IPS-11a (cell line): ENCODE results near the gene SPSB4.

Experiments
- H3K4me3 ChIP-seq: one replicate; pipeline ENCODE4 v1.5.1; 2013; ENCODE audit warnings: low read depth, low read length, control low read depth

The SPSB4 gene

DNA sequence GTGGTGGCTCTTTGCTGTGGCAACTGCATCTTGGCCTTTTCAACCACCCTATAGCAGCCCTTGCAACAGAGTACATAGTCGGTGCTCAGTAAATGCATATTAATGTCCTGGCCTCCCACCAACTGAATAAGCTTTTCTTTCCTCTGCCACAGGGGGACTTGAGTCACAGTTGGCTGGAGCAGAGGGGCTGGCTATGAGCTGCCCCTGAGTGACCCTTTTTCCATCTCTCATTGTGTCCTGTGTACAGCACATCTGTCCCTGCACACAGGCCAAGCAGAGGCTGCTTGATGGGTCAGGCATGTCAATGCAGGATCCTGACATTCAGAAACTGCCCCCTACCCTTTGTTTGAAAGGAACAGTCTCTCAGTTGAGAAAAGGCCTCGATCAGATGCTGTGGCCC is 22.4 kb downstream of the SPSB4 start:
- H3K4me3 ChIP-seq = no peak overlapping the region

DNA sequence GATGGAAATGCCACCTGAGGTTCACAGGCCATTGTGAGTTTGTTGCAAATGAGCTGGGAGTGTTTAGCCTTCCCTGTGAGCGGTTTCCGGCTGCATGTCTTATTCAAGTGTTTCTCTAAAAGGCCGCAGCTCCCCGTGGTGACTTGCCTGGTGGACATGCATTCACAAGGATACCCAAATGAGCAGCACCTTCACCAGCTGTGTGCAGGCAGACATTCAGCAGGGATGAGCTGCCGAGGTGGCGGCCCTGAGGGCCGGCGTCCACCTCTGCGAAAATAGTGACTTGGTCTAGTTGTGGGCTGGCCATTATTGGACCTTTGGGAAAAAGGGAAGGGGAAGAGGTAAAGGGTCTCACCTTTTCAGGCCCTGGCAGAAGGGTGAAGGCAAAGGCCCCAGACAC is 23.4 kb downstream of the SPSB4 start:
- H3K4me3 ChIP-seq = no peak overlapping the region

DNA sequence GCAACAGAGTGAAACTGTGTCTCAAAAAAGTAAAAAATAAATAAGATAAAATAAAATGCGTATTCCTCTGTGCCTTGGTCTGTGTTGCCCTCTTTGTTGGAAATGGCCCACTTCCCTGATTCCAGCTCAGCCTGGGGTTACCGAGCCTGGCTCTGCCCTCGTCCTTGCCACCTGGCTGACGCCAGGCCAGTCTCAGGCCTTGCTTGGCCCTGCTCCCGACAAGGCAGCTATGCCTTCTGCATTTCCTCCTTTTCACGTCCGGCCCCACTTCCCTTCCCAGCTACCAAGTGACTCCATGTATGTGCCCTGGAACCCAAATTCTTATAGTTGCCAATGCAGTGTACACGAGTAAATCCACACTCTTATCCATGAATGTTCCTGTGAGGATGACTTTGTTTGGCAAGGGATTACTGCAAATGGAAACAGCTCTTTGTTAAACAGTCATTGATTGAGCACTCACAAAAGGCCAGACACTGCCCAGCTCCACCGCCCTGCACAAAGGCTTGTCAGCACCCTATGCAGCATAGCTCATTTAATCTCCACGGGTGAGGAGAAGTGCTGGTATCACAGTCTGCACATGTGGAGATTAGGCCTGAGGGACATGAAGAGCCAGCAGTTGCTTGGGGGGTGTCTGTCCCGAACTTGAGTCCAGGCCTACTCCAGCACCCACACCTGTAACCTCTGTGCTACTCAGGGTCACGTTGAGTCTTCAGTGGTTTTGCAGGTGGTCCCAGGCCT is 25.1 kb downstream of the SPSB4 start:
- H3K4me3 ChIP-seq = no peak overlapping the region

DNA sequence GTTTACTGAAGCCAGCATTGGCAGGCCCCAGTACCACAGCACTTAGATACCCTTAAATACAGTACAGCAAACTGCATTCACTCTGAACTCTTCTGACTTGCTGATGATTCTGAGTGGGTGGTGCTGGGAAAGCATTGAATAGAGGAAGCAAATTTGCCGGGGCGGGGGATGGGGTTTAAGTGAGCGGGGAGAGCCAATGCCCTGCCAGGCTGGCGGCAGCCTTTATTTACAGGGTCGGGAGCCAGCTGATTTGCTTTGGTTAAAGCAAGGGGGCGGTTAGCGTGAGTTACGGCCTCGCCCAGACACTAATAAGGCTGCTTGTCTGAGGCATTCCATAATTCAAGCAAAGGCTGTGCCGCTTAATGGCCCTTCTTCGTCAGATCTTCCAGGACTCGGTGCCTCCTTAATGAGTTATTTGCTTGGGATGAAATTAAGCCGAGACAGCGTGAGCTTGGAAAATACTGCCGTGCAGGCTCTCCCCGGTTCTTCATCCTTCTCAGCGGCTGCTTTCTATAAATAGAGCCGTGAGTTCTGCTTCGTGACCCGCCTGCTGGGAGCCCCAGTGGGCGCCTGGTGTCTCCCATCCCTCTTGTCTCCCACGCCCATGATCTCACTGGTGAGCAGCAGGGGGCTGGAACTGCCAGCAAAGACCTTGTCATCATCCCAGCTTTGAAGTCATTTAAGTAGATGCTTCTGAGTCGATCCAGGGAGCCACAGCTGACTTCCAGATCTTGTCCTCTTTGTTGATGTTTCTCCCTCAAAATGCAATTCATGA is 25.8 kb downstream of the SPSB4 start:
- H3K4me3 ChIP-seq = no peak overlapping the region

DNA sequence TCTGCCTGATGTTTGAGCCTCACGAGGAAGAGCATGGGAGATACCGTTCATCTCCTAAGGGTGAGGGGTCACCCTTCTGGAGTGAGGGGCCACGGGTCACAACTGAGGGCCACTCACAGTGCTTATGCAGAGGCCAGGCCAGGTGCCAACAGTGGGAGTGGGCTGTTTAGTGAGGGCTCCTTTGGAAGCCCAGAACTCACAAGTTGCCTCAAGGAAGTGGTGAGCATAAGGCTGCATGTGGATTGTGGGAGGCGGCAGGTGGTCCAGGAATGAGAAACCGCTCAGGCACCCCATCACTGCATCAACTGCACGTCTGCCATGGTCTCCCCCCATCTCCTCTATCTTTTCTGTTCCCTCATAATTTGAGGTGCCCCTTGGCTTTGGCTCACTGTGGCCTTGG is 26.5 kb downstream of the SPSB4 start:
- H3K4me3 ChIP-seq = no peak overlapping the region

DNA sequence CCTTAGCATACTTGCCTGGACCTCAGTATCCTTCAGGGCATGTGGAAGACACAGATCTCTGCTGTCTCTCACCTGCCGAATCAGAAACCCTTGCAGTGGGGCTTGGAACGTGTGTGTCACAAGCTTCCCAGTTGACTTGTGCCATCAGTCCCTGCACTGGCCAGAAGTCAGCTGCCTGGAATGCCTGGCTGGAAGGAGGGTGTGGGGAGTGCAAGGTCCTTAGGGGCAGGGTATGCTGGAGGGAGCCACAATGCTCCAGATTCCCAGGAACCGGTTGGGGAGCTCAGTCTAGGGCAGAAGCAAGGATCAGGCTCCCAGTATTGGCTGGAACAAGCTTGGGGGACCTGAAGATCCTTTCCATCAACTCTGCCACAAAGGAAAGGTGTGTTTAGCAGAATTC is 27.1 kb downstream of the SPSB4 start:
- H3K4me3 ChIP-seq = no peak overlapping the region

DNA sequence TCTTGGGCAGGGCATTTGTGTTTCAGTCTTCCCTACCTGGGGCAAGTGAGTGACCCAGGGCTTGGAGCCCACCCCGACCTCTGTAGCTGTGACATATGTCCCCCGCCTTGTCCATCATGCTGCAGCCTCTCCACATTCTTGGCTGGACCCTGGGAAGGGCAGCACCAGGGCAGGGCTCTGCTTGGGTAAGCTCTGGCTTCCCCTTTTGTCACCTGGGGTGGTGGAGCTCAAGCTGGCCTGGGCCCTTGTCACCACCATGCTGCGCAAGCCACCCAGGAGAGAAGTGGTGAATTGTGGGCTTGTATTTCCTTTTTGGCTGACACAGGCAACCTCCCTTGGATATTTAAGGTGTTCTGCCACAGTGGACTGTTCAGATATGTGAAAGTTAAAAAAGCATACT is 29.3 kb downstream of the SPSB4 start:
- no peak overlapping the region for H3K4me3 ChIP-seq

DNA sequence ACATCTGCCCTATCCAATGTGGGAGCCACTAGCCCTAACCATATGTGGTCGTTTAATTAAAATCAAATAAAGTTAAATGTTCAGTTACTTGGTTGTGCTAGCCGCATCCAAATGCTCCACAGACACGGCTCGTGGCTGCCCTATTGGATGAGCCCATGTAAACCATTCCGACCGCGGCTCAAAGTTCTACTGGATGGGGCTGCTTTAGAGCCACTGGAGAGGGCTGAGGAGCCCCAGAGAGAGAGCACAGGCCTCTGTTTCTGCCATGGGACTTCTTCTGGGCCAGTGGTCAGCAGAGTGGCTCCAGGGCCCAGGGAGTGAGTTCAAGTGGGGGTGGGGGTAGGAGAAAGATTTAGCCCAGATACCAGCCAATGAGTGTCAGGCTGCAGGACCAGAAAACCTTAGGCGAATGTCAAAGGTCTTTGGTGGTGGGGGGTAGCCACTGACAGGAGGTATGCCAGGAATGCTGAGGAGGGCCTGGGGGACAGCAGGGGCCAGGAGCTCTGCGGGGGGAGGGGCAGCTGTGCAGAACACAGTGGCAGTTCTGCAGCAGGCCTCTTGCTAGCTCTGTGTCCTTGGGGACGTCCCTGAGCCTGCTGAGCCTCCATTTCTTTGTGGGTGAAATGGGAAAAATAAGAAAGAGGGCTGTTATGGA is 30.1 kb downstream of the SPSB4 start:
- no peak overlapping the region for H3K4me3 ChIP-seq

DNA sequence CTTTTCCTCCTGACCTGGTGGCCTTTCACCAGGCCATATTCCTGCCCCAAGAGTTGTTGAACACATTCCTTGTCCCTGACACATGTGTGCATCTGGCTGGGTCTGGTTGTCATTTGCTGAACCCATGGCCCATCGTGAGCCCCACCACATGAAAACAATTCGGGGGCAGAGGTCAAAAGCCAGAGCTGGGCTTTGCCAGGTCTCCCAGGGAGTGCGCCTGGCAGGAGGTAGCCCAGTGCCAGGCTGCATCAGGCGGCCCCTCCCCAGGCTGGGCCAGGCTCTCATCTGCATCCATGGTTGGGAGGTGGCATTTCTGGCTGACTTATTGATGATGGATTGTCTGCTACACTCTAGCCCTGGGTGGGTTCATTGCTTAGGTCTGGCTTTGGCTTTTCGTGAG is 30.9 kb downstream of the SPSB4 start:
- no peak overlapping the region for H3K4me3 ChIP-seq

DNA sequence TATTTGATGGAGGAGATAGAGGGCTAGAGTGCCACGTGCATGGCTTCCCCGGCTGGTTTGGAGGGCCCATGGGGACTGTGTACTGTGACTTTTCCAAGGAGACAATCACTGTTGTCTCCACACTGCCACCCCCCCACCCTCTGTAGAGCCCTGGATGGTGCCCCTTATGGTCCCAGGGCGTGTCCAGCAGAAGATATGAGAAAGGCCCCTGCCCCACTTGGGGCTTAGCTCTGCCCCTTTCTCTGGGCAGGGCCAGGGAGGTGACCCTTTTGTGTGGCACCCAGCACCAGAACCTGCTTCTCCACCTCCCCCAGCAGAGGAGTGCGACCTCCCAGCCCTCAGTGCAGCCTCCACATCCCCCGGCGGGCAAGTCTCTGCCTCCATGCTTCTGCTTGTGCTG is 32.1 kb downstream of the SPSB4 start:
- H3K4me3 ChIP-seq = no peak overlapping the region

DNA sequence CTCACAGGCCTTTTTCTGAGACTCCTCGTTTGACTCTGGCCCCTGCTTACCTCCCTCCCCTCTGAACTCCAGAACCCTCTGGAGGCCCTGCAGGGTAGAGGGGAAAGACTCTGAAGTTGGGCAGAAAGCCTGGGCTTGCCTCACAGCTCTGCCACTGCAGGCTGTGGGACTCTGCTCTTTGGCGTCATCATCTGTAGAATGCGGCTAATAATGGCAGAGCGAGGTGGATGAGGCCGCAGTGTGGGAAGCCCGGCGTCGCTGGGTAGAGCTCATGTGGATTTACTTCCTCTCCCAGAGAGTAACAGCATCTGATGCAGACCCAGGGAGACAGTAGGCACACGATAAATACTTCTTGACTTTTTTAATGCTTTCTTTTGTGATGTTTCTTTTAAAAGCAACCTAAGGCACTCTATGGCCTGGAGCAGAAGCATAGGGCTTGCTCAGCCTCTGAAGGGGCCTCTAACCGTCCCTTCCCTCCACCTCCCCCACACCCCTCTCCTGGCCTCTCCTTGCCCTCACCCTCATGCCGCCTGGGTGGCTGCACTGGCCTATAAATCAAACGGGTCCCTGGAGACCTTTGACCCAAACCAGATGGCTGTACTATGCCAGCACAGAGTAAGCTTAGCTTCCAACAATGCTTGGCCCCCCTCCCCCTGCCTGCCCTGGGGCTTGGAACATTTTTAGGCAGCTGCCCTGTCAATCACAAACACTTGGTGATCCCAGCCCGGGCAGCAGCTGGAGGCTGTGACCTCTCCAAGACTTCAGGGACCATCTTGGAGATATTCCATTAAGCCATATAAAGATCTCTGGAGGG is 32.9 kb downstream of the SPSB4 start:
- no peak overlapping the region for H3K4me3 ChIP-seq

DNA sequence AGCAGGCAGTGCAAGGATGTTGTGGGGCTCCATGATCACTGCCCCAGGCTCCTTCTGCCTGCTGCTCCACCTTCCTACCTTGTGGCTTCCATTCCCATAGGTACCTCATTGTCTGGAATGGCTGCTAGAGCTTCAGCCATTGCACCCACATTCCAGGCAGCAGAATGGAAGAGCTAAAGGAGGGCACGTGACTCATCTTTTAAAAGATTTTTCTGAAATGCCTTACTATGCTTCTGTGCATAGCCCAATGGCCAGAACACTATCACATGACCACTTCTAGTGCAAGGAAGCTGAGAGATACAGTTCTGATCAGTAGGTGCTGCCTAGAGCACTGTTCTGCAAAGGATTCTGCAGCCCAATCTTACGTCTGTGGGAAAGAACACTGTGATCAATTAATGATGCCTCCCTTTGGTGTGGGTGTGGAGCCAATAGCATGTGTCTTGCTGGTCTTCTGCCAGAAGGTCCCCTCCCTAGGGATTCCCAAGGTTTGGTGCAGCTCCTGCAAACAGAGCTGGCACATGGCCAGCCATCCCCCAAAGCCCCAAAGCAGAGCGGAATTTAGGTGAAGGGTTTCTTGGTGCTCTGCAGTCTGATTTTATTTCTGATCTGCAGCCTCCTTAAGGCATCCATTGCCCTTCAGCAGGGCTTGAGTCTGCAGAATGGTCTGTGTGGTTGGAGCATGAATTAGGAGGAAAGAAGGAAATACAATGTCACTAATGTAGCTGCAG is 34.4 kb downstream of the SPSB4 start:
- H3K4me3 ChIP-seq = no peak overlapping the region

DNA sequence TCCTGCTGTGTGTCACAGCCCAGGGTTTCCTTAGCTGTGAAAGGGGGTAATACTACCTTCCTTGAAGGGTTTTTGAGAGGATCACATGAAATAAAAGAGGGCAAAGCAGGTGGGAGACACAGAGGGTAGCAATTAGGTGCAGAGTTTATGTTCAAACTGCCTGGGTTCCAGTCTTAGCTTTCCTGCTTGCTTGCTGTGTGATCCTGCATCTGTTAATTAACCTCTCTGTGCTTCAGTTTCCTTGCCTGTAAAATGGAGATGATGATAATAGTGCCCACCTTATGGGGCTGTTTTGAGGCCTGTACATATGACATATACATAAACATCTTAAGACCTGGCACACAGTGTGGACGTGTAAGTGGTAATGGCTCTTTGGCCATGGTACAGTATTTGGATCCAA is 35.0 kb downstream of the SPSB4 start:
- H3K4me3 ChIP-seq = no peak overlapping the region

DNA sequence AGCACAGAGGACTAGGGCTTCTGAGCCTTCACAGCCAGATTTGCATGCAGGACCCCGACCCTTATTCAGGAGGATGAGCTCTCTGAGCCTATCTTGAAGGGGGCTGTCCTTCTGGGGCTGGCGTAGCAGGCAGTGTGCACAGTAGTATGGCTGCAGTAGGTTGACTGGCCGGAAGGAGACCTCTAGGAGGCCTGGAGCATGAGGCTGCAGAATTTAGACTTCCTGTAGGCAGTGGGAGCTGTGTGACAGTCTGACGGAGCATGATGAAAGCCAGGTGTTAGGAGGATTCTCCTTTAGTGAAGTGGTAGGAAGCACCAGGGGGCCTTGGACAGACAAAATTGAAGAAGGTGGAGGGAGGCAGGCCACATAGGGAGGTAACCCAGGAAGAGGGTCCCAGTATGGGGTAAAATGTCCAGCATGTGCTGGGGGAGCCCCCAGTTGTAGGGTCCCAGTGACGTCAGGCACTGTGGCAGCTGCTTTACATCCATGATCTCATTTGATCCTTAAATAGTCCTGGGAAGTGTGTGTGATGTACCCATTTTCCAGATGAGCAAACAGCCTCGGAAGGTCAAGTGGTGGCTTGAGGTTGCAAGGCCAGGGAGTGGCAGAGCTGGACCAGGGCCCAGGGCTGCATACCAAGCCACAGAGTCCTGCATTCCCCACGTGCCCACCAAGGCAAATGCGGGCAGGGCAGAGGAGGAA is 36.1 kb downstream of the SPSB4 start:
- H3K4me3 ChIP-seq = no peak overlapping the region

DNA sequence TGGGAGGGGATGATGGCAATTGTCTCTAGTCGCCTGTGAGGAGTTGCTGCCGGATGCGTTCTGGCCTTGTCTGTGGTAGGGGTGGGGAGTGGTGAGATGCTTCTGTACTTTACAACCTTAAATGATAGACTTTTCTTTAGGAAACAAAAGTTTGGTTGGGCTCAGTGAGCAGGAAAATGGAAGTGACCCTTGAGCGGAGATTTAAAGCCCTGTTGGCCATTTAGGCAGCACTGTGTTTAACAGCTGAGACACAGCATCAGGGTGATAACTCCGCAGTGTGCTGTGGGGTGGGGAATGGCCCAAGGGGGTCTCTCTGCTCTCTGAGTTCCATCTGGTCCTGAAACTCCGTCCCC is 36.6 kb downstream of the SPSB4 start:
- no peak overlapping the region for H3K4me3 ChIP-seq

DNA sequence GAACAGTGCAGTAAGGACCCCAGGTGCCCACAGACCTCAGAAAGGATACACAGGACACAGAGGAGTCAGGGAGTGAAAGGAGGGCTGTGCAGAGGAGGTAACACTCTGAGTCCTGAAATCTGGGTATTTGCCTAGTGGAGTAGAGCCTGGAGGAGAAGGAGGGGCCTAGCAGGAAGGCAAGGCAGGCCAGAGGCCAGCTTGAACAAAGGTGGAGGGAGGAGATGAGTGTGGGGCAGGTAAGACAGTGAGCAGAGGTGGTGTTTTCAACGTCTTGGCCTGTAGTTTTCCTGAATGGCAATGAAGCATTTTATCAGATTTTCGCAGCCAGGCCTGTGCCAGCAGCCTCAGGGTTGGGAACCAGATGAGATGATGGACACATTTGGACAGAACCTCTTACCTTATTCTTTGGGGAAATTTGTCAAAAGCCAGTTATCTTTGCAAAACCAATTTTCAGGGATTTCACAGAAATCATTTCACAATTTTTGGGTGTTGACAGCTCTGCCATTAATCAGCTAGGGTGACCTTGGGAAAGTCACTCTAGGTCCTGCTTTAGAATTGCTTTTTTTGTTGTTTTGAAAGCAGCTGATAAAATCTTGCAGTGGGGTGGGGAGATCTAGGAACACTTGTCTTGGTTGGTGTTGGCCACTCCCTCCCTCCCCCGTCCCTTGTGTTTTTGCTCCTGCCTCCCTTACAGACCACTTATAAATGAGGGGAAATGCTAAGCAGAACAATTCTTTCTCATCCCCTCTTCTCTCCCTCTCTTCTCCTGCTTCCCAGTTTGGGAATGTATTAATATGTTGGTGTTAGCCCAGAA is 38.4 kb downstream of the SPSB4 start:
- no peak overlapping the region for H3K4me3 ChIP-seq

DNA sequence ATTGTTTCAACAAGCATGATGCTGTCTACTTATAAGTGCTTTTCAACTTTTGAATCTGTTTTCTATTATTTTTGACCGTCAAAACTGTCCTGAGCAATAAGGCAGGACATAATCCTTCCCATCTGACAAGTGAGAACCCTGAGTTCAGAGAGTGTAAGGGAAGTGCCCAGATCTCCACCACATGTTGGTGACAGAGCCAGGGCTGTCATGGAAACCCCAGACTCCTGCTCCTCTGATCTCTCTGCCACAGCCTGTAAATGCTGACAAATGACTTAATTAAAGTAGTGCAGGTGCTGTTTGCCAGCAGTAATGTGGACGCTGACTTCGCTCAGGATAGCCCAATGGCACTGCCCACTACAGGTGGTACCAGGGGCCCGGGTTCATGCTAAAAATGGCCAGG is 40.3 kb downstream of the SPSB4 start:
- H3K4me3 ChIP-seq = no peak overlapping the region

DNA sequence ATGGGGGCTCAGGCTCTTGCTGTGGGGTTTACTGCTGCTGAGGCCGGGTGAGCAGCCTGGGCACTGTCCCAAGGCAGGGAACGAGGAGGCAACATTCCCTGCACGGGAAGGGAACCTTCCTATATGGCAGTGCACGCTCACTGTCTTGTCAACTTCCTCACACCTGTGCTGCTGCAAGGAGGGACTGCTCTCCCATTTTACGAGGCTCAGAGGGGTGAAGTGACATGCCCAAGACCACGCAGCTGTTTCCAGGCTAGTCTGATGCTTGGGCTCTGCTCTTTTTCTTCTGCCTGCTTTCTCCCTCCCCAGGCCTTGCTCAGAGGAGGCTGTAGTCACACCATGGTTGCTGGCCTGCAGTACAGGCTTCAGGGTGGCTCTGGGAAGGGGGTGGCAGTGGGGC is 41.5 kb downstream of the SPSB4 start:
- H3K4me3 ChIP-seq = no peak overlapping the region

DNA sequence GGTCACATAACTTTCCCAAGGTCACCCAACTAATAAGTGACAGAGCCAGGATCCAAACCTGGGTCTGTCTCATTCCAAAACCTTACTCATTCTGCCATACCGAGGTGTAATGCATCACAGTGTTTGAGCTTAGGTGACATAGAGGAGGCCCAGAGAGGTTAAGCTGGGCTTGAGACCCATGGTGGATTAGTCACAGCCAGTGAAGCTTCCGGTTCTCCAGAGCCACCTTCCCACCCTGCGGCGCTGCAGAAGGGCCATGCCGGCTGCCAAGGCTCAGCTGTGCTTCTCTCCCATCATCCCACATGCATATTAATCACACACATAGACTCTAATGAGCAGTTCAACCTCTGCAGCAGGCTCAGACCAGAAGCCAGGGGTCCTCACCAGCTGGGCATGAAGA is 42.2 kb downstream of the SPSB4 start:
- no peak overlapping the region for H3K4me3 ChIP-seq
